ENCODE results near the gene AGO3. TPM values are rescaled to one million over a fixed set of nuclear protein-coding genes. Genes with fewer than 3 reads are reported as not detected.

Gene AGO3
- total RNA-seq, 2 experiments from 2014 or later, result 31.3 to 34.5 TPM

- POLR2A ChIA-PET, result no interaction called here
- H3K9me3 Mint-ChIP-seq, result no peaks in the 10 kb centered on the region
These were observed 149.9 kb downstream of the AGO3 start for GRCh38 chr1:36080801-36081200.

GRCh38 chr1:36081926-36082485 lies 151.1 kb downstream of the AGO3 start:
- ATAC-seq (ENCODE audit: poor library complexity) (no peak), DNase-seq (no peak)
- Histone ChIP-seq H3K9me3 (ENCODE audit: control insufficient read depth in 1 of 2, insufficient read depth in 1 of 2, low read length in 2 of 2) (peaks cover 0 to 16% of the 10 kb centered on the region in 2 experiments), H3K4me3 (ENCODE audit: low read length) (no peak overlapping the region), H3K27ac (ENCODE audit: low read depth in 1 of 2, low read length in 2 of 2) (no peak overlapping the region), H3K4me1 (ENCODE audit: insufficient read depth, low read length) (peaks cover 9% of the 10 kb centered on the region), H3K36me3 (ENCODE audit: insufficient read depth, low read length) (no peaks in the 10 kb centered on the region), H3K27me3 (ENCODE audit: control insufficient read depth in 1 of 2, insufficient read depth in 2 of 2, low read length in 2 of 2) (peaks cover 21 to 29% of the 10 kb centered on the region in 2 experiments)
- intact Hi-C loops (cut with DNase I, micrococcal nuclease), result loop anchor here in 1 of 2 experiments (10.0 kb wide), 2 partner anchors 77 to 1217 kb away; no protein-coding TSS in a partner anchor
- Mint-ChIP-seq H3K27me3 (peaks cover 55% of the 10 kb centered on the region), H3K9me3 (no peaks in the 10 kb centered on the region), H3K27ac (no peak overlapping the region), H3K36me3 (ENCODE audit: low read depth) (no peaks in the 10 kb centered on the region), H3K4me1 (ENCODE audit: low read depth) (no peaks in the 10 kb centered on the region), H3K4me3 (no peak overlapping the region)
- TF ChIP-seq, protein P1, sequence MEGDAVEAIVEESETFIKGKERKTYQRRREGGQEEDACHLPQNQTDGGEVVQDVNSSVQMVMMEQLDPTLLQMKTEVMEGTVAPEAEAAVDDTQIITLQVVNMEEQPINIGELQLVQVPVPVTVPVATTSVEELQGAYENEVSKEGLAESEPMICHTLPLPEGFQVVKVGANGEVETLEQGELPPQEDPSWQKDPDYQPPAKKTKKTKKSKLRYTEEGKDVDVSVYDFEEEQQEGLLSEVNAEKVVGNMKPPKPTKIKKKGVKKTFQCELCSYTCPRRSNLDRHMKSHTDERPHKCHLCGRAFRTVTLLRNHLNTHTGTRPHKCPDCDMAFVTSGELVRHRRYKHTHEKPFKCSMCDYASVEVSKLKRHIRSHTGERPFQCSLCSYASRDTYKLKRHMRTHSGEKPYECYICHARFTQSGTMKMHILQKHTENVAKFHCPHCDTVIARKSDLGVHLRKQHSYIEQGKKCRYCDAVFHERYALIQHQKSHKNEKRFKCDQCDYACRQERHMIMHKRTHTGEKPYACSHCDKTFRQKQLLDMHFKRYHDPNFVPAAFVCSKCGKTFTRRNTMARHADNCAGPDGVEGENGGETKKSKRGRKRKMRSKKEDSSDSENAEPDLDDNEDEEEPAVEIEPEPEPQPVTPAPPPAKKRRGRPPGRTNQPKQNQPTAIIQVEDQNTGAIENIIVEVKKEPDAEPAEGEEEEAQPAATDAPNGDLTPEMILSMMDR (IDR thresholded peaks at IDR 0.05), result no peak
- POLR2A ChIA-PET, result no interaction called here
- CTCF ChIA-PET, result no interaction called here

More at GRCh38 chr1:36080801-36081200, 149.9 kb downstream of the AGO3 start:
- CTCF ChIA-PET, result no interaction called here
- intact Hi-C loops (cut with DNase I, micrococcal nuclease), result loop anchor here in 1 of 2 experiments (10.0 kb wide), 2 partner anchors 76 to 1216 kb away; no protein-coding TSS in a partner anchor
- Mint-ChIP-seq H3K4me3 (no peak overlapping the region), H3K36me3 (ENCODE audit: low read depth) (no peaks in the 10 kb centered on the region), H3K27me3 (peaks cover 46% of the 10 kb centered on the region), H3K4me1 (ENCODE audit: low read depth) (no peaks in the 10 kb centered on the region), H3K27ac (no peak overlapping the region)
- peaks cover 0 to 12% of the 10 kb centered on the region in 2 experiments for H3K9me3 ChIP-seq (ENCODE audit: control insufficient read depth in 1 of 2, insufficient read depth in 1 of 2, low read length in 2 of 2)
- peaks cover 9% of the 10 kb centered on the region for H3K4me1 ChIP-seq (ENCODE audit: insufficient read depth, low read length)
- no peaks in the 10 kb centered on the region for H3K36me3 ChIP-seq (ENCODE audit: insufficient read depth, low read length)
- no peak for ATAC-seq (ENCODE audit: poor library complexity)
- TF ChIP-seq, protein P1 (IDR thresholded peaks at IDR 0.05), result no peak
- peaks cover 21 to 23% of the 10 kb centered on the region in 2 experiments for H3K27me3 ChIP-seq (ENCODE audit: control insufficient read depth in 1 of 2, insufficient read depth in 2 of 2, low read length in 2 of 2)
- no peak overlapping the region for H3K27ac ChIP-seq (ENCODE audit: low read depth in 1 of 2, low read length in 2 of 2)
- no peak for DNase-seq
- H3K4me3 ChIP-seq (ENCODE audit: low read length), result no peak overlapping the region

- intact Hi-C loops (cut with DNase I, micrococcal nuclease), result loop anchor here in 1 of 2 experiments (10.0 kb wide), 2 partner anchors 78 to 1218 kb away; no protein-coding TSS in a partner anchor
These were observed 152.3 kb downstream of the AGO3 start for GRCh38 chr1:36083219-36083618.

More at GRCh38 chr1:36083219-36083618, 152.3 kb downstream of the AGO3 start:
- DNase-seq, result peak in 1 of 14 experiments; percentile 14
- CTCF ChIA-PET, result no interaction called here
- H3K36me3 Mint-ChIP-seq (ENCODE audit: low read depth), result no peaks in the 10 kb centered on the region
- Histone ChIP-seq H3K27ac (ENCODE audit: low read depth in 1 of 2, low read length in 2 of 2) (no peak overlapping the region), H3K9me3 (ENCODE audit: control insufficient read depth in 1 of 2, insufficient read depth in 1 of 2, low read length in 2 of 2) (peaks cover 0 to 16% of the 10 kb centered on the region in 2 experiments), H3K27me3 (ENCODE audit: control insufficient read depth in 1 of 2, insufficient read depth in 2 of 2, low read length in 2 of 2) (peaks cover 21 to 29% of the 10 kb centered on the region in 2 experiments), H3K4me1 (ENCODE audit: insufficient read depth, low read length) (peaks cover 15% of the 10 kb centered on the region), H3K4me3 (ENCODE audit: low read length) (no peak overlapping the region), H3K36me3 (ENCODE audit: insufficient read depth, low read length) (no peaks in the 10 kb centered on the region)
- no peak overlapping the region for H3K27ac Mint-ChIP-seq
- H3K9me3 Mint-ChIP-seq, result no peaks in the 10 kb centered on the region
- peaks cover 55% of the 10 kb centered on the region for H3K27me3 Mint-ChIP-seq
- H3K4me1 Mint-ChIP-seq (ENCODE audit: low read depth), result no peaks in the 10 kb centered on the region
- POLR2A ChIA-PET, result no interaction called here
- TF ChIP-seq, protein P1 (IDR thresholded peaks at IDR 0.05), result no peak
- no peak for ATAC-seq (ENCODE audit: poor library complexity)
- no peak overlapping the region for H3K4me3 Mint-ChIP-seq

Data from CD4-positive, alpha-beta T cell (primary cell).